ENCODE measurements around the gene RELT. TPM values are rescaled to one million over a fixed set of nuclear protein-coding genes. Genes with fewer than 3 reads are reported as not detected.
A peak's percentile ranks its signal among the peaks of the same experiment; 100 is the strongest.

The RELT gene
- total and polyA plus RNA-seq, 2 donors (not counting 1 experiment from before 2014, with no cell fraction given), result 71.6 to 92.4 TPM

GRCh38 chr11:73403541-73403940 lies 27.3 kb downstream of the RELT start:
- no peaks in the 10 kb centered on the region for H3K9me3 Mint-ChIP-seq (ENCODE audit: insufficient read depth)
- no peaks in the 10 kb centered on the region for H3K4me1 ChIP-seq (ENCODE audit: control insufficient read depth in 2 of 2, insufficient read depth in 2 of 2, low read length in 2 of 2)
- no peaks in the 10 kb centered on the region for H3K27me3 Mint-ChIP-seq
- no peak overlapping the region for H3K4me2 ChIP-seq (replicated peaks; ENCODE audit: low read depth, low read length, poor library complexity, severe bottlenecking)
- H3K9me3 ChIP-seq (ENCODE audit: control extremely low read depth in 1 of 3, control insufficient read depth in 2 of 3, insufficient read depth in 1 of 3, low read length in 2 of 3), result no peaks in the 10 kb centered on the region
- ChIA-PET CTCF (interaction anchor here (1.5 to 9.4 kb wide), 5 partner anchors 10 to 259 kb away, joined by 6 to 102 read pairs (median 8); no protein-coding TSS in a partner anchor), POLR2A (no interaction called here)
- H3K79me2 ChIP-seq (ENCODE audit: control insufficient read depth, insufficient read depth, low read length), result no peaks in the 10 kb centered on the region
- DNase-seq (peak; percentile 23), ATAC-seq (ENCODE audit: low read depth) (no peak)
- intact Hi-C loops (cut with micrococcal nuclease), result no loop called here
- H3K4me3 Mint-ChIP-seq, result no peak overlapping the region
- no peak overlapping the region for H2AFZ ChIP-seq (ENCODE audit: insufficient read depth, low read depth, low read length, poor library complexity, severe bottlenecking)
- H3K27ac Mint-ChIP-seq, result peak overlapping the region; percentile 55
- peaks cover 0 to 32% of the 10 kb centered on the region in 2 experiments for H3K36me3 ChIP-seq (replicated peaks in 1 of 2; ENCODE audit: control extremely low read depth in 1 of 2, control insufficient read depth in 1 of 2, extremely low read depth in 1 of 2, insufficient read depth in 2 of 2, low read length in 1 of 2)
- H3K27ac ChIP-seq (ENCODE audit: low read length in 2 of 2), result peak overlapping the region in 1 of 2 donors; percentile 37
- WGBS (ENCODE audit: insufficient coverage), result 92% methylated on average over 4 of the region's 5 CpGs
- H4K20me1 ChIP-seq (ENCODE audit: control insufficient read depth, insufficient read depth, low read length, poor library complexity, severe bottlenecking), result no peaks in the 10 kb centered on the region
- no peak overlapping the region for H3K9ac ChIP-seq (ENCODE audit: low read length)
- peaks cover 2% of the 10 kb centered on the region for H3K4me1 Mint-ChIP-seq
- H3K4me3 ChIP-seq (ENCODE audit: control extremely low read depth in 1 of 5, extremely low read depth in 1 of 5, insufficient read depth in 1 of 5, low read depth in 2 of 5, low read length in 4 of 5), result no peak overlapping the region
- TF ChIP-seq CTCF (IDR thresholded peaks at IDR 0.05), result no peak
- TF ChIP-seq EZH2 (IDR thresholded peaks at IDR 0.05; ENCODE audit: borderline replicate concordance, insufficient read depth, low read depth, low read length, poor library complexity, severe bottlenecking), result no peak
- no peaks in the 10 kb centered on the region for H3K27me3 ChIP-seq (replicated peaks in 1 of 4; ENCODE audit: control extremely low read depth in 1 of 4, control insufficient read depth in 3 of 4, insufficient read depth in 4 of 4, low read length in 3 of 4)

- intact Hi-C loops (cut with micrococcal nuclease), result no loop called here
- 83% methylated on average over 1 of the region's 4 CpGs for WGBS (ENCODE audit: insufficient coverage)
- CTCF ChIA-PET, result interaction anchor here (0.8 to 9.4 kb wide), 3 partner anchors 46 to 256 kb away, joined by 3 to 102 read pairs (median 6); no protein-coding TSS in a partner anchor
Measured at GRCh38 chr11:73404048-73404447, 27.8 kb downstream of the RELT start.

More at GRCh38 chr11:73404048-73404447, 27.8 kb downstream of the RELT start:
- no peaks in the 10 kb centered on the region for H4K20me1 ChIP-seq (ENCODE audit: control insufficient read depth, insufficient read depth, low read length, poor library complexity, severe bottlenecking)
- ATAC-seq (ENCODE audit: low read depth), result no peak
- no peak overlapping the region for H2AFZ ChIP-seq (ENCODE audit: insufficient read depth, low read depth, low read length, poor library complexity, severe bottlenecking)
- no peak overlapping the region for H3K4me3 Mint-ChIP-seq
- peaks cover 0 to 31% of the 10 kb centered on the region in 2 experiments for H3K36me3 ChIP-seq (replicated peaks in 1 of 2; ENCODE audit: control extremely low read depth in 1 of 2, control insufficient read depth in 1 of 2, extremely low read depth in 1 of 2, insufficient read depth in 2 of 2, low read length in 1 of 2)
- H3K79me2 ChIP-seq (ENCODE audit: control insufficient read depth, insufficient read depth, low read length), result no peaks in the 10 kb centered on the region
- H3K27ac ChIP-seq (ENCODE audit: low read length in 2 of 2), result peak overlapping the region in 1 of 2 donors; percentile 37
- no peaks in the 10 kb centered on the region for H3K27me3 Mint-ChIP-seq
- no peak for TF ChIP-seq CTCF (IDR thresholded peaks at IDR 0.05)
- TF ChIP-seq EZH2 (IDR thresholded peaks at IDR 0.05; ENCODE audit: borderline replicate concordance, insufficient read depth, low read depth, low read length, poor library complexity, severe bottlenecking), result no peak
- H3K9ac ChIP-seq (ENCODE audit: low read length), result no peak overlapping the region
- no peaks in the 10 kb centered on the region for H3K9me3 ChIP-seq (ENCODE audit: control extremely low read depth in 1 of 3, control insufficient read depth in 2 of 3, insufficient read depth in 1 of 3, low read length in 2 of 3)
- no peak overlapping the region for H3K4me2 ChIP-seq (replicated peaks; ENCODE audit: low read depth, low read length, poor library complexity, severe bottlenecking)
- no peaks in the 10 kb centered on the region for H3K9me3 Mint-ChIP-seq (ENCODE audit: insufficient read depth)
- H3K4me1 ChIP-seq (ENCODE audit: control insufficient read depth in 2 of 2, insufficient read depth in 2 of 2, low read length in 2 of 2), result no peaks in the 10 kb centered on the region
- H3K4me3 ChIP-seq (ENCODE audit: control extremely low read depth in 1 of 5, extremely low read depth in 1 of 5, insufficient read depth in 1 of 5, low read depth in 2 of 5, low read length in 4 of 5), result no peak overlapping the region
- H3K27me3 ChIP-seq (replicated peaks in 1 of 4; ENCODE audit: control extremely low read depth in 1 of 4, control insufficient read depth in 3 of 4, insufficient read depth in 4 of 4, low read length in 3 of 4), result no peaks in the 10 kb centered on the region
- POLR2A ChIA-PET, result no interaction called here
- no peak overlapping the region for H3K27ac Mint-ChIP-seq
- peak; percentile 21 for DNase-seq
- H3K4me1 Mint-ChIP-seq, result peaks cover 2% of the 10 kb centered on the region
